WTC11 (cell line): ENCODE measurements around the gene CLIP1. TPM values are rescaled to one million over a fixed set of nuclear protein-coding genes. Genes with fewer than 3 reads are reported as not detected.

Experiments used
- ATAC-seq: fragments of 200-7000 bp; cut with Tn5 transposase; 2 replicates; pipeline ENCODE4 v1.10.0; 2021; ENCODE audit warnings: mild to moderate bottlenecking, moderate library complexity
- CTCF ChIA-PET: fragments of 300-600 bp; sonication (Branson Sonifier 250); formaldehyde crosslinking; loops from one replicate; lab custom pipeline; 2021; ENCODE audit warnings: antibody characterized with exemption; lab: Charles Lee
- POLR2A ChIA-PET: fragments of 350-600 bp; sonication (Branson Sonifier 250); formaldehyde crosslinking; loops from one replicate; lab custom pipeline; 2021; ENCODE audit warnings: antibody characterized with exemption; lab: Charles Lee
- DNase-seq: peaks from one replicate; pipeline ENCODE4 v3.0.0; 2021; ENCODE audit warnings: low spot score
- H3K27ac Mint-ChIP-seq: 2 replicates; pipeline ENCODE4 v1.8.0; 2021; ENCODE audit warnings: mixed read lengths
- H3K27me3 Mint-ChIP-seq: 2 replicates; pipeline ENCODE4 v1.8.0; 2021; ENCODE audit warnings: low read depth, mild to moderate bottlenecking, moderate library complexity, mixed read lengths
- H3K36me3 Mint-ChIP-seq: 2 replicates; pipeline ENCODE4 v1.8.0; 2021; ENCODE audit warnings: mixed read lengths
- H3K4me1 Mint-ChIP-seq: 2 replicates; pipeline ENCODE4 v1.8.0; 2022; ENCODE audit warnings: mixed read lengths
- H3K4me3 Mint-ChIP-seq: 2 replicates; pipeline ENCODE4 v1.8.0; 2021; ENCODE audit warnings: mild to moderate bottlenecking, moderate library complexity, mixed read lengths
- H3K9me3 Mint-ChIP-seq: 2 replicates; pipeline ENCODE4 v1.8.0; 2021; ENCODE audit warnings: mixed read lengths
- ETV6 ChIP-seq: sonication (generic); formaldehyde crosslinking; IDR thresholded peaks from 2 replicates; pipeline ENCODE4 v1.8.1; 2022; ENCODE audit warnings: mild to moderate bottlenecking, missing genetic modification reagents
- GRHL2 ChIP-seq: fragments of 250-450 bp; sonication (Bioruptor Pico); IDR thresholded peaks from 2 replicates; pipeline ENCODE4 v1.8.0; 2022; ENCODE audit warnings: mild to moderate bottlenecking, moderate library complexity; ENCODE audit not compliant: insufficient replicate concordance, severe bottlenecking
- GTF2I ChIP-seq: fragments of 250-450 bp; sonication (Bioruptor Pico); conservative IDR thresholded peaks from 2 replicates; pipeline ENCODE4 v1.4.0; 2021; ENCODE audit warnings: mild to moderate bottlenecking
- JUN ChIP-seq: sonication (generic); formaldehyde crosslinking; IDR thresholded peaks from 2 replicates; pipeline ENCODE4 v1.8.0; 2023; ENCODE audit warnings: mild to moderate bottlenecking, missing genetic modification reagents
- NFE2L1 ChIP-seq: sonication (generic); formaldehyde crosslinking; IDR thresholded peaks from 2 replicates; pipeline ENCODE4 v1.8.1; 2023; ENCODE audit warnings: missing genetic modification reagents
- NFYB ChIP-seq: sonication (generic); formaldehyde crosslinking; conservative IDR thresholded peaks from 2 replicates; pipeline ENCODE4 v1.8.0; 2022; ENCODE audit warnings: low read depth, missing genetic modification reagents
- RORB ChIP-seq: fragments of 250-450 bp; sonication (Bioruptor Pico); IDR thresholded peaks from 2 replicates; pipeline ENCODE4 v1.9.0; 2021; ENCODE audit warnings: mild to moderate bottlenecking
- SMAD3 ChIP-seq: sonication (generic); formaldehyde crosslinking; IDR thresholded peaks from 2 replicates; pipeline ENCODE4 v1.8.0; 2022; ENCODE audit warnings: missing genetic modification reagents, mild to moderate bottlenecking, borderline replicate concordance
- TP53 ChIP-seq: sonication (generic); formaldehyde crosslinking; IDR thresholded peaks from 2 replicates; pipeline ENCODE4 v1.8.1; 2023; ENCODE audit warnings: mild to moderate bottlenecking, missing genetic modification reagents
- ZNF138 ChIP-seq: sonication (generic); formaldehyde crosslinking; conservative IDR thresholded peaks from 2 replicates; pipeline ENCODE4 v1.8.1; 2022; ENCODE audit warnings: mild to moderate bottlenecking, moderate library complexity, missing genetic modification reagents
- ZNF263 ChIP-seq: sonication (generic); formaldehyde crosslinking; IDR thresholded peaks from 2 replicates; pipeline ENCODE4 v1.8.1; 2022; ENCODE audit warnings: low read depth, mild to moderate bottlenecking, moderate library complexity, missing genetic modification reagents
- ZNF317 ChIP-seq: sonication (generic); formaldehyde crosslinking; IDR thresholded peaks from 2 replicates; pipeline ENCODE4 v1.8.1; 2023; ENCODE audit warnings: low read depth, mild to moderate bottlenecking, moderate library complexity, missing genetic modification reagents, borderline replicate concordance
- ZNF396 ChIP-seq: fragments of 250-450 bp; sonication (Bioruptor Pico); IDR thresholded peaks from 2 replicates; pipeline ENCODE4 v1.8.0; 2021; ENCODE audit warnings: mild to moderate bottlenecking, moderate library complexity, borderline replicate concordance
- total RNA-seq: library from RNA; stranded (reverse); gene quantifications from 3 replicates; pipeline ENCODE4 v1.2.3, GENCODE V29; 2021
- TF ChIP-seq, protein P1 (sequence below): sonication (generic); formaldehyde crosslinking; IDR thresholded peaks from 2 replicates; pipeline ENCODE4 v1.8.1; 2022; ENCODE audit warnings: mild to moderate bottlenecking, missing genetic modification reagents, moderate library complexity, borderline replicate concordance
- TF ChIP-seq, protein P2 (sequence below): sonication (generic); formaldehyde crosslinking; IDR thresholded peaks from 2 replicates; pipeline ENCODE4 v1.8.1; 2023; ENCODE audit warnings: mild to moderate bottlenecking, missing genetic modification reagents
- TF ChIP-seq, protein P3 (sequence below): sonication (generic); formaldehyde crosslinking; IDR thresholded peaks from 2 replicates; pipeline ENCODE4 v1.8.0; 2023; ENCODE audit warnings: missing genetic modification reagents, mild to moderate bottlenecking, borderline replicate concordance
- TF ChIP-seq, protein P4 (sequence below): fragments of 200-600 bp; IDR thresholded peaks from 2 replicates; pipeline ENCODE4 v1.8.0; 2022; ENCODE audit warnings: antibody characterized with exemption

CLIP1 gene
- total RNA-seq, 1 experiment from 2014 or later, result 24.9 TPM

DNA sequence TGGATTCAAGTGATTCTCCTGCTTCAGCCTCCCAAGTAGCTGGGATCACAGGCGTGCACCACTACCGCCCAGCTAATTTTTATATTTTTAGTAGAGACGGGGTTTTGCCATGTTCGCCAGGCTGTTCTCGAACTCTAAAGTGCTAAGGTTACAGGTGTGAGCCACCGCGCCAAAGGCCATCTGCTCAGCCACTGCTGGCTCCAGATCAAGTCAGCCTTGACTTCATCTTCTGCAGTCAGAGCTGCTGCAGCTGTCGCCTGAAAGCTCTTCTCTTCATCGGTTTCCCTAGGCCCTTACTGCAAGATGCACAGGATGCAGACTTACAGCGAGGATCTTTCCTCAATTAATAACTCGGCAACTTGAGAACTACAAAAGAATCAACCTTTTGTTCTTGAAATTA, 66.8 kb downstream of the CLIP1 start:
- ChIA-PET CTCF (interaction anchor here (1.0 to 2.1 kb wide), 9 partner anchors 9 to 89 kb away, joined by 3 to 8 read pairs (median 4); no protein-coding TSS in a partner anchor), POLR2A (interaction anchor here (0.6 kb wide), 1 partner anchor 18 kb away, joined by 5 read pairs; no protein-coding TSS in a partner anchor)
- TF ChIP-seq ZNF317 (CRISPR knock-in tag), result no peak
- no peak for TF ChIP-seq NFYB
- no peak for TF ChIP-seq GTF2I (CRISPR knock-in tag)
- TF ChIP-seq ZNF263 (CRISPR knock-in tag), result no peak
- TF ChIP-seq RORB, result no peak
- TF ChIP-seq, protein P1, sequence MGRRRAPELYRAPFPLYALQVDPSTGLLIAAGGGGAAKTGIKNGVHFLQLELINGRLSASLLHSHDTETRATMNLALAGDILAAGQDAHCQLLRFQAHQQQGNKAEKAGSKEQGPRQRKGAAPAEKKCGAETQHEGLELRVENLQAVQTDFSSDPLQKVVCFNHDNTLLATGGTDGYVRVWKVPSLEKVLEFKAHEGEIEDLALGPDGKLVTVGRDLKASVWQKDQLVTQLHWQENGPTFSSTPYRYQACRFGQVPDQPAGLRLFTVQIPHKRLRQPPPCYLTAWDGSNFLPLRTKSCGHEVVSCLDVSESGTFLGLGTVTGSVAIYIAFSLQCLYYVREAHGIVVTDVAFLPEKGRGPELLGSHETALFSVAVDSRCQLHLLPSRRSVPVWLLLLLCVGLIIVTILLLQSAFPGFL (CRISPR knock-in tag), result no peak
- TF ChIP-seq, all 79 proteins: peak for 0

DNA sequence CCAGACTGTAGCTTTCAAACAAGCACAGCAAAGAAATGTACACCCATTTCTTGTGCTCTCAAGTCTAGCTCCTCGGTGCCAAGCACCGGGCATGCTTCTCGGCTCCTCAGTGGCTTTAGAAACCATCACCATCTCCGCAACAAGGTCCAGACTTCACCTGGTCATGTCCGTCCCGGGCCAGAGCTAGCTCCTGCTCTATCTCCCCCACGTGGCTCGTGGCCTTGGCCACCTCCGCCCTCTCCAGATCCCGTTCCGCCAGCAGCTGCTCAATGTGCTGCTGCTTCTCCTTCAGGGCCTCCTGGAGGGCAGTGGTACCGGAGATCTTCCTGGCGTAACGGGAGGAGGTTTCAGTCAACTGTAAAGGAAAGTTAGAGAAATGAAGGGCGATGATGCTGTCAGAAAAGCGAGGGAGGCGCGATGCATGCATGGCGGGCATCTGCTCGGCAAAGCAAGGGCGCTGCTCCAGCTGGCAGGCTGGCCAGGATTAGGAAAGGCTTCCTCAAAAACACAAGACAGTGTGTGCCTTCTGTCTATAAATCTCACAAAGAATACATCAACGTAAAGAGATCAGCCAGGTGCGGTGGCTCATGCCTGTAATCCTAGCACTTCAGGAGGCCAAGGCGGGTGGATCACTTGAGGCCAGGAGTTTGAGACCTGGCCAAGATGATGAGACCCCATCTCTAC, 67.4 kb downstream of the CLIP1 start:
- DNase-seq (no peak), ATAC-seq (no peak)
- no peaks in the 10 kb centered on the region for H3K9me3 Mint-ChIP-seq
- no peaks in the 10 kb centered on the region for H3K27me3 Mint-ChIP-seq
- ChIA-PET CTCF (interaction anchor here (0.9 to 2.1 kb wide), 8 partner anchors 9 to 61 kb away, joined by 3 to 8 read pairs (median 4); no protein-coding TSS in a partner anchor), POLR2A (interaction anchor here (0.6 kb wide), 1 partner anchor 19 kb away, joined by 5 read pairs; no protein-coding TSS in a partner anchor)
- H3K4me3 Mint-ChIP-seq, result no peak overlapping the region
- TF ChIP-seq SMAD3 (CRISPR knock-in tag), result no peak
- TF ChIP-seq, protein P2, sequence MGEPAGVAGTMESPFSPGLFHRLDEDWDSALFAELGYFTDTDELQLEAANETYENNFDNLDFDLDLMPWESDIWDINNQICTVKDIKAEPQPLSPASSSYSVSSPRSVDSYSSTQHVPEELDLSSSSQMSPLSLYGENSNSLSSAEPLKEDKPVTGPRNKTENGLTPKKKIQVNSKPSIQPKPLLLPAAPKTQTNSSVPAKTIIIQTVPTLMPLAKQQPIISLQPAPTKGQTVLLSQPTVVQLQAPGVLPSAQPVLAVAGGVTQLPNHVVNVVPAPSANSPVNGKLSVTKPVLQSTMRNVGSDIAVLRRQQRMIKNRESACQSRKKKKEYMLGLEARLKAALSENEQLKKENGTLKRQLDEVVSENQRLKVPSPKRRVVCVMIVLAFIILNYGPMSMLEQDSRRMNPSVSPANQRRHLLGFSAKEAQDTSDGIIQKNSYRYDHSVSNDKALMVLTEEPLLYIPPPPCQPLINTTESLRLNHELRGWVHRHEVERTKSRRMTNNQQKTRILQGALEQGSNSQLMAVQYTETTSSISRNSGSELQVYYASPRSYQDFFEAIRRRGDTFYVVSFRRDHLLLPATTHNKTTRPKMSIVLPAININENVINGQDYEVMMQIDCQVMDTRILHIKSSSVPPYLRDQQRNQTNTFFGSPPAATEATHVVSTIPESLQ, result no peak
- TF ChIP-seq TP53 (CRISPR knock-in tag), result no peak
- TF ChIP-seq ZNF138 (CRISPR knock-in tag), result no peak
- no peak for TF ChIP-seq JUN (CRISPR knock-in tag)
- TF ChIP-seq ETV6 (CRISPR knock-in tag), result no peak
- TF ChIP-seq GRHL2 (CRISPR knock-in tag), result no peak
- TF ChIP-seq, protein P3, sequence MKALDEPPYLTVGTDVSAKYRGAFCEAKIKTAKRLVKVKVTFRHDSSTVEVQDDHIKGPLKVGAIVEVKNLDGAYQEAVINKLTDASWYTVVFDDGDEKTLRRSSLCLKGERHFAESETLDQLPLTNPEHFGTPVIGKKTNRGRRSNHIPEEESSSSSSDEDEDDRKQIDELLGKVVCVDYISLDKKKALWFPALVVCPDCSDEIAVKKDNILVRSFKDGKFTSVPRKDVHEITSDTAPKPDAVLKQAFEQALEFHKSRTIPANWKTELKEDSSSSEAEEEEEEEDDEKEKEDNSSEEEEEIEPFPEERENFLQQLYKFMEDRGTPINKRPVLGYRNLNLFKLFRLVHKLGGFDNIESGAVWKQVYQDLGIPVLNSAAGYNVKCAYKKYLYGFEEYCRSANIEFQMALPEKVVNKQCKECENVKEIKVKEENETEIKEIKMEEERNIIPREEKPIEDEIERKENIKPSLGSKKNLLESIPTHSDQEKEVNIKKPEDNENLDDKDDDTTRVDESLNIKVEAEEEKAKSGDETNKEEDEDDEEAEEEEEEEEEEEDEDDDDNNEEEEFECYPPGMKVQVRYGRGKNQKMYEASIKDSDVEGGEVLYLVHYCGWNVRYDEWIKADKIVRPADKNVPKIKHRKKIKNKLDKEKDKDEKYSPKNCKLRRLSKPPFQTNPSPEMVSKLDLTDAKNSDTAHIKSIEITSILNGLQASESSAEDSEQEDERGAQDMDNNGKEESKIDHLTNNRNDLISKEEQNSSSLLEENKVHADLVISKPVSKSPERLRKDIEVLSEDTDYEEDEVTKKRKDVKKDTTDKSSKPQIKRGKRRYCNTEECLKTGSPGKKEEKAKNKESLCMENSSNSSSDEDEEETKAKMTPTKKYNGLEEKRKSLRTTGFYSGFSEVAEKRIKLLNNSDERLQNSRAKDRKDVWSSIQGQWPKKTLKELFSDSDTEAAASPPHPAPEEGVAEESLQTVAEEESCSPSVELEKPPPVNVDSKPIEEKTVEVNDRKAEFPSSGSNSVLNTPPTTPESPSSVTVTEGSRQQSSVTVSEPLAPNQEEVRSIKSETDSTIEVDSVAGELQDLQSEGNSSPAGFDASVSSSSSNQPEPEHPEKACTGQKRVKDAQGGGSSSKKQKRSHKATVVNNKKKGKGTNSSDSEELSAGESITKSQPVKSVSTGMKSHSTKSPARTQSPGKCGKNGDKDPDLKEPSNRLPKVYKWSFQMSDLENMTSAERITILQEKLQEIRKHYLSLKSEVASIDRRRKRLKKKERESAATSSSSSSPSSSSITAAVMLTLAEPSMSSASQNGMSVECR (CRISPR knock-in tag), result no peak
- no peak for TF ChIP-seq NFE2L1 (CRISPR knock-in tag)
- TF ChIP-seq, protein P4, sequence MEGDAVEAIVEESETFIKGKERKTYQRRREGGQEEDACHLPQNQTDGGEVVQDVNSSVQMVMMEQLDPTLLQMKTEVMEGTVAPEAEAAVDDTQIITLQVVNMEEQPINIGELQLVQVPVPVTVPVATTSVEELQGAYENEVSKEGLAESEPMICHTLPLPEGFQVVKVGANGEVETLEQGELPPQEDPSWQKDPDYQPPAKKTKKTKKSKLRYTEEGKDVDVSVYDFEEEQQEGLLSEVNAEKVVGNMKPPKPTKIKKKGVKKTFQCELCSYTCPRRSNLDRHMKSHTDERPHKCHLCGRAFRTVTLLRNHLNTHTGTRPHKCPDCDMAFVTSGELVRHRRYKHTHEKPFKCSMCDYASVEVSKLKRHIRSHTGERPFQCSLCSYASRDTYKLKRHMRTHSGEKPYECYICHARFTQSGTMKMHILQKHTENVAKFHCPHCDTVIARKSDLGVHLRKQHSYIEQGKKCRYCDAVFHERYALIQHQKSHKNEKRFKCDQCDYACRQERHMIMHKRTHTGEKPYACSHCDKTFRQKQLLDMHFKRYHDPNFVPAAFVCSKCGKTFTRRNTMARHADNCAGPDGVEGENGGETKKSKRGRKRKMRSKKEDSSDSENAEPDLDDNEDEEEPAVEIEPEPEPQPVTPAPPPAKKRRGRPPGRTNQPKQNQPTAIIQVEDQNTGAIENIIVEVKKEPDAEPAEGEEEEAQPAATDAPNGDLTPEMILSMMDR, result no peak
- no peak for TF ChIP-seq ZNF396 (CRISPR knock-in tag)
- peaks cover 20% of the 10 kb centered on the region for H3K36me3 Mint-ChIP-seq
- H3K27ac Mint-ChIP-seq, result no peak overlapping the region
- H3K4me1 Mint-ChIP-seq, result no peaks in the 10 kb centered on the region

More for the DNA sequence above, 66.8 kb downstream of the CLIP1 start:
- no peak for DNase-seq
- no peak for ATAC-seq
- H3K9me3 Mint-ChIP-seq, result no peaks in the 10 kb centered on the region
- no peaks in the 10 kb centered on the region for H3K27me3 Mint-ChIP-seq
- no peaks in the 10 kb centered on the region for H3K4me1 Mint-ChIP-seq
- no peak overlapping the region for H3K4me3 Mint-ChIP-seq
- H3K36me3 Mint-ChIP-seq, result peaks cover 22% of the 10 kb centered on the region
- no peak overlapping the region for H3K27ac Mint-ChIP-seq
